Adipocyte (in vitro differentiated cells): ENCODE results near the gene NELL1.
"Not testable (repeated sequence)": the region's sequence is repeated elsewhere in the genome, so short reads cannot be mapped to it uniquely, and the experiment has no call there.

Source experiments
- DNase-seq: peaks from one replicate; pipeline ENCODE4 v3.0.0-alpha.2; 2015; ENCODE audit warnings: low read depth
- H3K27me3 ChIP-seq: replicated peaks from 2 replicates; pipeline ENCODE4 v1.7.0; 2013; ENCODE audit warnings: mild to moderate bottlenecking, low read length, moderate library complexity; ENCODE audit not compliant: control insufficient read depth, insufficient read depth
- H3K36me3 ChIP-seq: 2 replicates; pipeline ENCODE4 v1.7.0; 2013; ENCODE audit warnings: low read length, mild to moderate bottlenecking, moderate library complexity; ENCODE audit not compliant: control insufficient read depth, insufficient read depth, severe bottlenecking
- H3K4me1 ChIP-seq: 2 replicates; pipeline ENCODE4 v1.7.0; 2013; ENCODE audit warnings: mild to moderate bottlenecking, low read length, moderate library complexity; ENCODE audit not compliant: control insufficient read depth, insufficient read depth
- H3K4me3 ChIP-seq: 2 replicates; pipeline ENCODE4 v1.7.0; 2013; ENCODE audit warnings: mild to moderate bottlenecking, low read length, moderate library complexity
- H3K9ac ChIP-seq: 2 replicates; pipeline ENCODE4 v1.7.0; 2013; ENCODE audit warnings: mild to moderate bottlenecking, low read length, moderate library complexity
- H3K9me3 ChIP-seq: 2 replicates; pipeline ENCODE4 v1.7.0; 2013; ENCODE audit warnings: mild to moderate bottlenecking, low read length, moderate library complexity; ENCODE audit not compliant: control insufficient read depth

NELL1 gene

GRCh38 chr11:21113876-21114275, 444.5 kb downstream of the NELL1 start:
- Histone ChIP-seq H3K4me1 (no peaks in the 10 kb centered on the region), H3K9me3 (no peaks in the 10 kb centered on the region), H3K27me3 (no peaks in the 10 kb centered on the region), H3K4me3 (no peak overlapping the region), H3K9ac (no peak overlapping the region), H3K36me3 (no peaks in the 10 kb centered on the region)
- no peak for DNase-seq

GRCh38 chr11:21116009-21116408, 446.6 kb downstream of the NELL1 start:
- H3K9ac ChIP-seq: no peak overlapping the region
- no peak overlapping the region for H3K4me3 ChIP-seq
- H3K9me3 ChIP-seq: no peaks in the 10 kb centered on the region
- H3K36me3 ChIP-seq: no peaks in the 10 kb centered on the region
- H3K4me1 ChIP-seq: no peaks in the 10 kb centered on the region
- no peaks in the 10 kb centered on the region for H3K27me3 ChIP-seq
- DNase-seq: no peak

GRCh38 chr11:21119411-21119810, 450.0 kb downstream of the NELL1 start:
- Histone ChIP-seq H3K9me3 (no peaks in the 10 kb centered on the region), H3K4me3 (no peak overlapping the region), H3K36me3 (no peaks in the 10 kb centered on the region), H3K27me3 (no peaks in the 10 kb centered on the region), H3K9ac (no peak overlapping the region), H3K4me1 (no peaks in the 10 kb centered on the region)
- DNase-seq: no peak

- Histone ChIP-seq H3K4me3 (no peak overlapping the region), H3K27me3 (no peaks in the 10 kb centered on the region), H3K9me3 (no peaks in the 10 kb centered on the region), H3K4me1 (no peaks in the 10 kb centered on the region), H3K9ac (no peak overlapping the region), H3K36me3 (no peaks in the 10 kb centered on the region)
- DNase-seq: no peak
These were observed 452.6 kb downstream of the NELL1 start for GRCh38 chr11:21121991-21122390.

GRCh38 chr11:21122523-21122922, 453.1 kb downstream of the NELL1 start:
- Histone ChIP-seq H3K9ac (no peak overlapping the region), H3K4me1 (no peaks in the 10 kb centered on the region), H3K9me3 (no peaks in the 10 kb centered on the region), H3K36me3 (no peaks in the 10 kb centered on the region), H3K4me3 (no peak overlapping the region), H3K27me3 (no peaks in the 10 kb centered on the region)
- no peak for DNase-seq

- no peak for DNase-seq
- Histone ChIP-seq H3K27me3 (no peaks in the 10 kb centered on the region), H3K9me3 (no peaks in the 10 kb centered on the region), H3K4me3 (no peak overlapping the region), H3K4me1 (no peaks in the 10 kb centered on the region), H3K36me3 (no peaks in the 10 kb centered on the region), H3K9ac (no peak overlapping the region)
These were observed 462.8 kb downstream of the NELL1 start for GRCh38 chr11:21132146-21132720.

GRCh38 chr11:21133244-21133643, 463.9 kb downstream of the NELL1 start:
- no peak overlapping the region for H3K9ac ChIP-seq
- H3K4me1 ChIP-seq: no peaks in the 10 kb centered on the region
- H3K4me3 ChIP-seq: no peak overlapping the region
- H3K36me3 ChIP-seq: no peaks in the 10 kb centered on the region
- H3K9me3 ChIP-seq: no peaks in the 10 kb centered on the region
- DNase-seq: no peak
- H3K27me3 ChIP-seq: no peaks in the 10 kb centered on the region

- H3K4me3 ChIP-seq: no peak overlapping the region
- H3K9ac ChIP-seq: no peak overlapping the region
- DNase-seq: no peak
- no peaks in the 10 kb centered on the region for H3K27me3 ChIP-seq
- H3K4me1 ChIP-seq: no peaks in the 10 kb centered on the region
- no peaks in the 10 kb centered on the region for H3K36me3 ChIP-seq
- no peaks in the 10 kb centered on the region for H3K9me3 ChIP-seq
These were observed 464.3 kb downstream of the NELL1 start for GRCh38 chr11:21133722-21134121.

- Histone ChIP-seq H3K36me3 (no peaks in the 10 kb centered on the region), H3K9me3 (no peaks in the 10 kb centered on the region), H3K4me1 (no peaks in the 10 kb centered on the region), H3K4me3 (no peak overlapping the region), H3K9ac (no peak overlapping the region), H3K27me3 (peaks cover 3% of the 10 kb centered on the region)
- DNase-seq: no peak
These were observed 468.4 kb downstream of the NELL1 start for GRCh38 chr11:21137803-21138202.

GRCh38 chr11:21141557-21141956, 472.2 kb downstream of the NELL1 start:
- not testable (repeated sequence) for H3K4me1 ChIP-seq, H3K9me3 ChIP-seq, DNase-seq, H3K36me3 ChIP-seq, H3K27me3 ChIP-seq, H3K4me3 ChIP-seq, H3K9ac ChIP-seq

- Histone ChIP-seq H3K36me3 (no peaks in the 10 kb centered on the region), H3K9ac (no peak overlapping the region), H3K4me1 (no peaks in the 10 kb centered on the region), H3K27me3 (peaks cover 3% of the 10 kb centered on the region), H3K4me3 (no peak overlapping the region), H3K9me3 (no peaks in the 10 kb centered on the region)
- DNase-seq: no peak
These were observed 472.6 kb downstream of the NELL1 start for GRCh38 chr11:21142007-21142406.

GRCh38 chr11:21144531-21144930, 475.1 kb downstream of the NELL1 start:
- no peak overlapping the region for H3K9ac ChIP-seq
- H3K4me3 ChIP-seq: no peak overlapping the region
- no peak for DNase-seq
- no peaks in the 10 kb centered on the region for H3K4me1 ChIP-seq
- no peaks in the 10 kb centered on the region for H3K36me3 ChIP-seq
- peaks cover under 1% of the 10 kb centered on the region for H3K27me3 ChIP-seq
- no peaks in the 10 kb centered on the region for H3K9me3 ChIP-seq
